NCI-H2107 treated with DMSO at 0.1 percent for 48 hours (cell line): Measurements from ENCODE around the gene PIK3R1.

Experiments
- DNase-seq: peaks from one replicate; lab custom pipeline; 2025; ENCODE audit not compliant: unreplicated experiment; lab: John Stamatoyannopoulos, UW

PIK3R1 gene

GRCh38 chr5:68319706-68320412 is 104.3 kb downstream of the PIK3R1 start:
- DNase-seq = no peak

- no peak for DNase-seq
Measured at GRCh38 chr5:68320413-68320986, 104.9 kb downstream of the PIK3R1 start.

- DNase-seq = no peak
Measured at GRCh38 chr5:68325065-68325580, 109.6 kb downstream of the PIK3R1 start.

GRCh38 chr5:68329554-68330255 is 114.1 kb downstream of the PIK3R1 start:
- no peak for DNase-seq

GRCh38 chr5:68330574-68330973 is 115.0 kb downstream of the PIK3R1 start:
- DNase-seq = no peak

- no peak for DNase-seq
Measured at GRCh38 chr5:68331192-68332079, 115.9 kb downstream of the PIK3R1 start.

GRCh38 chr5:68332080-68332451 is 116.5 kb downstream of the PIK3R1 start:
- no peak for DNase-seq

GRCh38 chr5:68332556-68332955 is 117.0 kb downstream of the PIK3R1 start:
- no peak for DNase-seq

GRCh38 chr5:68333649-68334552 is 118.3 kb downstream of the PIK3R1 start:
- no peak for DNase-seq

- DNase-seq = no peak
Measured at GRCh38 chr5:68334553-68334886, 119.0 kb downstream of the PIK3R1 start.

- no peak for DNase-seq
Measured at GRCh38 chr5:68335075-68335474, 119.5 kb downstream of the PIK3R1 start.

- DNase-seq = no peak
Measured at GRCh38 chr5:68336200-68336599, 120.6 kb downstream of the PIK3R1 start.

GRCh38 chr5:68337235-68337634 is 121.7 kb downstream of the PIK3R1 start:
- no peak for DNase-seq

- DNase-seq = no peak
Measured at GRCh38 chr5:68339921-68340321, 124.4 kb downstream of the PIK3R1 start.

GRCh38 chr5:68341006-68341405 is 125.5 kb downstream of the PIK3R1 start:
- no peak for DNase-seq

- no peak for DNase-seq
Measured at GRCh38 chr5:68342693-68343092, 127.1 kb downstream of the PIK3R1 start.

GRCh38 chr5:68343421-68343826 is 127.9 kb downstream of the PIK3R1 start:
- DNase-seq = no peak

- peak; percentile 42 for DNase-seq
Measured at GRCh38 chr5:68344447-68345111, 129.0 kb downstream of the PIK3R1 start.

GRCh38 chr5:68345171-68345570 is 129.6 kb downstream of the PIK3R1 start:
- DNase-seq = no peak

GRCh38 chr5:68345582-68345981 is 130.0 kb downstream of the PIK3R1 start:
- DNase-seq = no peak
